ENCODE measurements around the gene NUP210L. TPM values are rescaled to one million over a fixed set of nuclear protein-coding genes. Genes with fewer than 3 reads are reported as not detected.

The NUP210L gene
- total and polyA plus RNA-seq, 2 of the 13 experiments (the other 11 are each of a cell fraction or from before 2014, with no cell fraction given): not detected

- TF ChIP-seq FOXJ3 (CRISPR knock-in tag; IDR thresholded peaks at IDR 0.05; ENCODE audit: borderline replicate concordance): no peak
- TF ChIP-seq ZNF496 (CRISPR knock-in tag; IDR thresholded peaks at IDR 0.05; ENCODE audit: insufficient replicate concordance): no peak
- no peak for TF ChIP-seq DNMT3B (CRISPR knock-in tag; conservative IDR thresholded peaks at IDR 0.05)
- no peak for TF ChIP-seq KDM5A (IDR thresholded peaks at IDR 0.05; ENCODE audit: borderline replicate concordance, low read length)
- TF ChIP-seq PBX3 (CRISPR knock-in tag; IDR thresholded peaks at IDR 0.05; ENCODE audit: borderline replicate concordance): no peak
- no peak for TF ChIP-seq TCF7 (IDR thresholded peaks at IDR 0.05; ENCODE audit: low read depth)
- no peak for TF ChIP-seq FOXA1 (IDR thresholded peaks at IDR 0.05)
- TF ChIP-seq FOXA1 (CRISPR knock-in tag; IDR thresholded peaks at IDR 0.05): no peak
- TF ChIP-seq HOXA3 (CRISPR knock-in tag; IDR thresholded peaks at IDR 0.05): no peak
These were observed 210.1 kb downstream of the NUP210L start (continued) for GRCh38 chr1:153944827-153945117.

GRCh38 chr1:153944005-153944826 lies 210.7 kb downstream of the NUP210L start:
- 95% methylated on average over 7 of the region's 15 CpGs for WGBS (ENCODE audit: low lambda C conversion rate)
- Histone ChIP-seq H2AFZ (ENCODE audit: low read length) (no peak overlapping the region), H3K36me3 (replicated peaks in 1 of 2; ENCODE audit: control insufficient read depth in 1 of 2, insufficient read depth in 2 of 2, low read length in 2 of 2) (peaks cover 12 to 49% of the 10 kb centered on the region in 2 experiments; a peak in 4 of 5 replicates), H3K4me3 (replicated peaks in 1 of 3; ENCODE audit: insufficient read depth in 1 of 3, low read depth in 2 of 3, low read length in 3 of 3) (no peak overlapping the region), H3K9me3 (ENCODE audit: low read length) (no peaks in the 10 kb centered on the region), H3K4me2 (ENCODE audit: low read depth, low read length) (peak overlapping the region; percentile 87; the same call in 1 of the 2 replicates), H3K9ac (ENCODE audit: insufficient read depth, low read depth, low read length) (0 out of 2 replicates have a peak overlapping the region, but pooled peaks have one; percentile 82), H3K27me3 (ENCODE audit: control insufficient read depth in 1 of 2, insufficient read depth in 2 of 2, low read length in 2 of 2) (no peaks in the 10 kb centered on the region), H3K4me1 (ENCODE audit: insufficient read depth, low read length) (peaks cover 40% of the 10 kb centered on the region), H4K20me1 (ENCODE audit: insufficient read depth, low read length) (no peaks in the 10 kb centered on the region), H3K79me2 (ENCODE audit: insufficient read depth, low read length) (peaks cover 11% of the 10 kb centered on the region), H3K27ac (ENCODE audit: extremely low read length, insufficient read depth, low read length) (no peak overlapping the region)
- DNase-seq (ENCODE audit: low spot score) (no peak), FAIRE-seq (no peak), ATAC-seq (no peak)
- intact Hi-C loops (cut with micrococcal nuclease; ENCODE audit: unreplicated experiment): no loop called here
- ChIA-PET CTCF (ENCODE audit: low intra/inter-chr PET ratio, low total read pairs) (no interaction called here), POLR2A (interaction anchor here (0.9 to 5.3 kb wide), 5 partner anchors 10 to 46 kb away, joined by 5 to 43 read pairs (median 20); partner anchors contain the start of genes CREB3L4, GATAD2B and SLC39A1)
- in situ Hi-C loops (cut with HindIII; ENCODE audit: extremely low pct_ligation_motif_present, low pct_unique_long_range_greater_than_20kb): loop anchor here (10.0 kb wide), 1 partner anchor 119 kb away; no protein-coding TSS in a partner anchor
- BruUV-seq (replicated peaks): no TSS peak
- TF ChIP-seq ZNF775 (CRISPR knock-in tag; IDR thresholded peaks at IDR 0.05; ENCODE audit: borderline replicate concordance) (no peak), ZNF574 (CRISPR knock-in tag; IDR thresholded peaks at IDR 0.05) (no peak), ZBTB46 (CRISPR knock-in tag; IDR thresholded peaks at IDR 0.05; ENCODE audit: borderline replicate concordance) (no peak), ZGPAT (CRISPR knock-in tag; IDR thresholded peaks at IDR 0.05) (no peak)

Data from HepG2 (cell line).